Gastrocnemius medialis (tissue), 4 donors: ENCODE data around the gene CHMP1B.

Source experiments
- POLR2A ChIP-seq, 2 donors: fragments of 450-650 bp; IDR thresholded peaks; one replicate each; pipeline ENCODE4 v1.6.1; 2017; ENCODE audit warnings: antibody characterized with exemption in 2 of 2, mild to moderate bottlenecking in 2 of 2, moderate library complexity in 2 of 2
- TF ChIP-seq, protein P1 (sequence below), 5 experiments: fragments of 450-650 bp in 3 of 5; fragments of 200-600 bp in 2 of 5; sonication (generic) in 2 of 5; IDR thresholded peaks in 4 of 5; conservative IDR thresholded peaks in 1 of 5; 1 replicate in 4 of 5; 2 replicates in 1 of 5; pipeline ENCODE4 v1.5.1; 2016 to 2019; ENCODE audit warnings: antibody characterized with exemption in 5 of 5, mild to moderate bottlenecking in 3 of 5, moderate library complexity in 3 of 5

DNA sequence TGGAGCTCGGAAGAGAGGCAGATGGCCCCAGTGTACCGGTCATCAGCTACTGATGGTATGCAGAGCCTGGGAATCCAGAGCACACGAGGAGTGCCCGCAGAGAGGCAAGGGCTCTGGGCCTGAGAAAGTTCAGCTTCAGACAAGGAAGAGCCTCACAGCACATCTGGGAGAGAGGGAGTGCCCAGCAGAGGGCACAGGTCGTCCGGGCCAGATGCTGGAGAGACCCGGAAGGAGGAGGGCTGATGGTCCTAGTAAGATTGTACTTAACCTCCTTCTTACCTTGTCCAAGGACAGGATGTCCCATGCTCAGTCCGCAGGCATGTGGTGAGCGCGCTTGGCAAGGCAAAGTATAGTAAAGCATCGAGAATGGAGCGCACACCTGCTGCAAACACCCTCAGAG, 24.4 kb upstream of the CHMP1B start:
- TF ChIP-seq, protein P1, sequence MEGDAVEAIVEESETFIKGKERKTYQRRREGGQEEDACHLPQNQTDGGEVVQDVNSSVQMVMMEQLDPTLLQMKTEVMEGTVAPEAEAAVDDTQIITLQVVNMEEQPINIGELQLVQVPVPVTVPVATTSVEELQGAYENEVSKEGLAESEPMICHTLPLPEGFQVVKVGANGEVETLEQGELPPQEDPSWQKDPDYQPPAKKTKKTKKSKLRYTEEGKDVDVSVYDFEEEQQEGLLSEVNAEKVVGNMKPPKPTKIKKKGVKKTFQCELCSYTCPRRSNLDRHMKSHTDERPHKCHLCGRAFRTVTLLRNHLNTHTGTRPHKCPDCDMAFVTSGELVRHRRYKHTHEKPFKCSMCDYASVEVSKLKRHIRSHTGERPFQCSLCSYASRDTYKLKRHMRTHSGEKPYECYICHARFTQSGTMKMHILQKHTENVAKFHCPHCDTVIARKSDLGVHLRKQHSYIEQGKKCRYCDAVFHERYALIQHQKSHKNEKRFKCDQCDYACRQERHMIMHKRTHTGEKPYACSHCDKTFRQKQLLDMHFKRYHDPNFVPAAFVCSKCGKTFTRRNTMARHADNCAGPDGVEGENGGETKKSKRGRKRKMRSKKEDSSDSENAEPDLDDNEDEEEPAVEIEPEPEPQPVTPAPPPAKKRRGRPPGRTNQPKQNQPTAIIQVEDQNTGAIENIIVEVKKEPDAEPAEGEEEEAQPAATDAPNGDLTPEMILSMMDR (IDR thresholded peaks at IDR 0.05 in 4 of 5, conservative IDR thresholded peaks at IDR 0.05 in 1 of 5), result no peak
- no peak for TF ChIP-seq POLR2A (IDR thresholded peaks at IDR 0.05)
